OCI-LY1 (cell line): ENCODE results near the gene ABRAXAS1.
"Not testable (repeated sequence)": the region's sequence is repeated elsewhere in the genome, so short reads cannot be mapped to it uniquely, and the experiment has no call there.

Experiments used
- H2AFZ ChIP-seq: fragments of 200-600 bp; sonication (generic), shearing (Covaris generic); 2 replicates; pipeline ENCODE4 v1.6.0; 2014; ENCODE audit warnings: antibody characterized with exemption, mild to moderate bottlenecking, low read length
- H3F3A ChIP-seq: fragments of 200-600 bp; sonication (generic), shearing (Covaris generic); 2 replicates; pipeline ENCODE4 v1.6.0; 2014; ENCODE audit warnings: mild to moderate bottlenecking, antibody characterized with exemption, low read length, moderate library complexity; ENCODE audit not compliant: insufficient read depth
- H3K27ac ChIP-seq: fragments of 200-600 bp; sonication (generic); 2 replicates; pipeline ENCODE4 v1.5.1; 2014; ENCODE audit warnings: low read length, mixed run types, mild to moderate bottlenecking, low read depth; ENCODE audit not compliant: poor library complexity, severe bottlenecking
- H3K27me3 ChIP-seq: fragments of 200-600 bp; sonication (generic); 2 replicates; pipeline ENCODE4 v1.6.0; 2014; ENCODE audit warnings: antibody characterized with exemption, mild to moderate bottlenecking, low read length, moderate library complexity; ENCODE audit not compliant: insufficient read depth
- H3K36me3 ChIP-seq: fragments of 200-600 bp; sonication (generic); 2 replicates; pipeline ENCODE4 v1.6.1; 2014; ENCODE audit warnings: mild to moderate bottlenecking, antibody characterized with exemption, low read length, moderate library complexity, mixed read lengths; ENCODE audit not compliant: insufficient read depth
- H3K4me1 ChIP-seq: fragments of 200-600 bp; sonication (generic); 2 replicates; pipeline ENCODE4 v1.5.1; 2014; ENCODE audit warnings: mild to moderate bottlenecking, low read length, moderate library complexity; ENCODE audit not compliant: insufficient read depth, severe bottlenecking
- H3K4me2 ChIP-seq: fragments of 200-600 bp; sonication (generic), shearing (Covaris generic); 2 replicates; pipeline ENCODE4 v1.6.1; 2014; ENCODE audit warnings: low read length
- H3K4me3 ChIP-seq: fragments of 200-600 bp; sonication (generic); 2 replicates; pipeline ENCODE4 v1.5.1; 2014; ENCODE audit warnings: low read length, low read depth, mild to moderate bottlenecking, mixed read lengths; ENCODE audit not compliant: poor library complexity, severe bottlenecking
- H3K79me2 ChIP-seq: fragments of 200-600 bp; shearing (Covaris generic); 2 replicates; pipeline ENCODE4 v1.6.1; 2016; ENCODE audit warnings: mixed run types, low read length, mixed read lengths; ENCODE audit not compliant: insufficient read depth
- H3K9ac ChIP-seq: fragments of 200-600 bp; sonication (generic), shearing (Covaris generic); 2 replicates; pipeline ENCODE4 v1.6.1; 2014; ENCODE audit warnings: mild to moderate bottlenecking, low read length, mixed read lengths
- H3K9me2 ChIP-seq: fragments of 200-600 bp; sonication (generic), shearing (Covaris generic); 2 replicates; pipeline ENCODE4 v1.6.1; 2014; ENCODE audit warnings: low read depth, mild to moderate bottlenecking, low read length, mixed read lengths
- H3K9me3 ChIP-seq: fragments of 200-600 bp; shearing (Covaris generic); 2 replicates; pipeline ENCODE4 v1.6.1; 2014; ENCODE audit warnings: low read length, mixed read lengths
- H4K20me1 ChIP-seq: fragments of 200-600 bp; sonication (generic), shearing (Covaris generic); 2 replicates; pipeline ENCODE4 v1.6.0; 2016; ENCODE audit warnings: mild to moderate bottlenecking, low read length; ENCODE audit not compliant: insufficient read depth
- EZH2 ChIP-seq: fragments of 200-600 bp; sonication (generic), shearing (Covaris generic); IDR thresholded peaks from 2 replicates; pipeline ENCODE4 v1.8.0; 2017; ENCODE audit warnings: borderline replicate concordance, mixed run types, mild to moderate bottlenecking, antibody characterized with exemption, low read length, moderate library complexity, mixed read lengths
- TF ChIP-seq, protein P1 (sequence below): fragments of 200-600 bp; sonication (generic), shearing (Covaris generic); IDR thresholded peaks from 2 replicates; pipeline ENCODE4 v1.5.1; 2017; ENCODE audit warnings: mild to moderate bottlenecking, antibody characterized with exemption, low read length, moderate library complexity, mixed read lengths

Gene ABRAXAS1

GRCh38 chr4:83516042-83516772, 31.3 kb upstream of the ABRAXAS1 start:
- Histone ChIP-seq H3K4me3 (no peak overlapping the region), H3K79me2 (no peaks in the 10 kb centered on the region), H3K9me2 (no peaks in the 10 kb centered on the region), H3K27me3 (no peaks in the 10 kb centered on the region), H4K20me1 (no peaks in the 10 kb centered on the region), H3K4me2 (no peak overlapping the region), H3K4me1 (no peaks in the 10 kb centered on the region), H3K9me3 (no peaks in the 10 kb centered on the region), H2AFZ (no peak overlapping the region), H3K9ac (no peak overlapping the region), H3F3A (no peaks in the 10 kb centered on the region), H3K36me3 (no peaks in the 10 kb centered on the region), H3K27ac (no peak overlapping the region)
- TF ChIP-seq EZH2, result no peak
- TF ChIP-seq, protein P1, sequence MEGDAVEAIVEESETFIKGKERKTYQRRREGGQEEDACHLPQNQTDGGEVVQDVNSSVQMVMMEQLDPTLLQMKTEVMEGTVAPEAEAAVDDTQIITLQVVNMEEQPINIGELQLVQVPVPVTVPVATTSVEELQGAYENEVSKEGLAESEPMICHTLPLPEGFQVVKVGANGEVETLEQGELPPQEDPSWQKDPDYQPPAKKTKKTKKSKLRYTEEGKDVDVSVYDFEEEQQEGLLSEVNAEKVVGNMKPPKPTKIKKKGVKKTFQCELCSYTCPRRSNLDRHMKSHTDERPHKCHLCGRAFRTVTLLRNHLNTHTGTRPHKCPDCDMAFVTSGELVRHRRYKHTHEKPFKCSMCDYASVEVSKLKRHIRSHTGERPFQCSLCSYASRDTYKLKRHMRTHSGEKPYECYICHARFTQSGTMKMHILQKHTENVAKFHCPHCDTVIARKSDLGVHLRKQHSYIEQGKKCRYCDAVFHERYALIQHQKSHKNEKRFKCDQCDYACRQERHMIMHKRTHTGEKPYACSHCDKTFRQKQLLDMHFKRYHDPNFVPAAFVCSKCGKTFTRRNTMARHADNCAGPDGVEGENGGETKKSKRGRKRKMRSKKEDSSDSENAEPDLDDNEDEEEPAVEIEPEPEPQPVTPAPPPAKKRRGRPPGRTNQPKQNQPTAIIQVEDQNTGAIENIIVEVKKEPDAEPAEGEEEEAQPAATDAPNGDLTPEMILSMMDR, result no peak

GRCh38 chr4:83510442-83510841, 25.5 kb upstream of the ABRAXAS1 start:
- Histone ChIP-seq H4K20me1 (no peaks in the 10 kb centered on the region), H3K79me2 (no peaks in the 10 kb centered on the region), H3F3A (no peaks in the 10 kb centered on the region), H3K36me3 (no peaks in the 10 kb centered on the region; the same call in 1 of the 2 replicates), H3K4me1 (no peaks in the 10 kb centered on the region), H3K9me2 (no peaks in the 10 kb centered on the region), H3K27me3 (no peaks in the 10 kb centered on the region), H3K9me3 (no peaks in the 10 kb centered on the region), H2AFZ (no peak overlapping the region), H3K27ac (no peak overlapping the region), H3K9ac (no peak overlapping the region), H3K4me3 (no peak overlapping the region), H3K4me2 (no peak overlapping the region)
- no peak for TF ChIP-seq EZH2
- TF ChIP-seq, protein P1, result no peak

DNA sequence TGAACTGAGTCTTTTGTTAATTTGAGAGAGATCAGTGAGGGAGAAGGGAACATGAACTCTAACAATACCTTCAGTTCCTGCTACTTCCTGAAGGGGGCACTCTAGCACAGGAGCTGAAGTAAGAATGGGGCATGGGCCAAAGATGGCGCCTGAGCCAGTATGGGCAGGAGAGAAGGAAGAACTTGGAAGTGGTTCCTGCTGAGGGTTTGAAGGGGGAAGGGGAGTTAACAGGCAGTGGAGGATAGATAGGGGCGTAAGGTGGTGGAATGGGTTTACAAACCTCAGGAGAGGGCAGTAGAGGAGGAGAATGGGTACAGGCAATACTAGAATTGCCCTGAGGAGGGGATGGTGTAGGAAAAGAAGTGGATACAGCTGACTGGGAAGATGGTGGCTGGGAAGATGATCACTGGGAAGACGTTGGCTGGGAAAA, 24.3 kb upstream of the ABRAXAS1 start:
- H3K4me3 ChIP-seq, H3K4me2 ChIP-seq: not testable (repeated sequence)

More for the DNA sequence above, 24.3 kb upstream of the ABRAXAS1 start:
- H4K20me1 ChIP-seq, H2AFZ ChIP-seq, H3K9me3 ChIP-seq, H3K9me2 ChIP-seq, H3K4me1 ChIP-seq, H3F3A ChIP-seq, H3K36me3 ChIP-seq, H3K9ac ChIP-seq, H3K79me2 ChIP-seq, H3K27me3 ChIP-seq, H3K27ac ChIP-seq: not testable (repeated sequence)
- TF ChIP-seq, protein P1, result peak; percentile 80
